Measurements from ENCODE around the gene HOXA1.

The HOXA1 gene

GRCh38 chr7:27112361-27112760 lies 16.6 kb upstream of the HOXA1 start:
- no peak for TF ChIP-seq FOXA1 (IDR thresholded peaks at IDR 0.05)
- TF ChIP-seq LEF1 (IDR thresholded peaks at IDR 0.05; ENCODE audit: borderline replicate concordance) = no peak
- no peak for TF ChIP-seq FOXM1 (IDR thresholded peaks at IDR 0.05; ENCODE audit: borderline replicate concordance)
- no peak for TF ChIP-seq ZNF384 (IDR thresholded peaks at IDR 0.05)
- TF ChIP-seq, protein P1, sequence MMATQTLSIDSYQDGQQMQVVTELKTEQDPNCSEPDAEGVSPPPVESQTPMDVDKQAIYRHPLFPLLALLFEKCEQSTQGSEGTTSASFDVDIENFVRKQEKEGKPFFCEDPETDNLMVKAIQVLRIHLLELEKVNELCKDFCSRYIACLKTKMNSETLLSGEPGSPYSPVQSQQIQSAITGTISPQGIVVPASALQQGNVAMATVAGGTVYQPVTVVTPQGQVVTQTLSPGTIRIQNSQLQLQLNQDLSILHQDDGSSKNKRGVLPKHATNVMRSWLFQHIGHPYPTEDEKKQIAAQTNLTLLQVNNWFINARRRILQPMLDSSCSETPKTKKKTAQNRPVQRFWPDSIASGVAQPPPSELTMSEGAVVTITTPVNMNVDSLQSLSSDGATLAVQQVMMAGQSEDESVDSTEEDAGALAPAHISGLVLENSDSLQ (IDR thresholded peaks at IDR 0.05) = no peak
- no peak for TF ChIP-seq TARDBP (IDR thresholded peaks at IDR 0.05)
- no peak for TF ChIP-seq CTBP1 (IDR thresholded peaks at IDR 0.05; ENCODE audit: borderline replicate concordance)
- no peak for TF ChIP-seq L3MBTL2 (conservative IDR thresholded peaks at IDR 0.05)
- TF ChIP-seq BHLHE40 (IDR thresholded peaks at IDR 0.05; ENCODE audit: borderline replicate concordance) = no peak
- no peak for TF ChIP-seq NFRKB (IDR thresholded peaks at IDR 0.05)
- TF ChIP-seq ARNT (IDR thresholded peaks at IDR 0.05) = no peak
- no peak for TF ChIP-seq SUZ12 (IDR thresholded peaks at IDR 0.05)
- no peak for TF ChIP-seq HDGF (IDR thresholded peaks at IDR 0.05; ENCODE audit: borderline replicate concordance)
- no peak for TF ChIP-seq SP1 (IDR thresholded peaks at IDR 0.05)
- CTCF ChIA-PET = no interaction called here
- no peak for DNase-seq (ENCODE audit: extremely low spot score)
- POLR2A ChIA-PET = interaction anchor here (0.6 to 1.7 kb wide), 3 partner anchors 16 to 44 kb away, joined by 3 to 7 read pairs (median 3); partner anchors contain the start of genes HOXA1, HOXA5 and HOXA7

DNA sequence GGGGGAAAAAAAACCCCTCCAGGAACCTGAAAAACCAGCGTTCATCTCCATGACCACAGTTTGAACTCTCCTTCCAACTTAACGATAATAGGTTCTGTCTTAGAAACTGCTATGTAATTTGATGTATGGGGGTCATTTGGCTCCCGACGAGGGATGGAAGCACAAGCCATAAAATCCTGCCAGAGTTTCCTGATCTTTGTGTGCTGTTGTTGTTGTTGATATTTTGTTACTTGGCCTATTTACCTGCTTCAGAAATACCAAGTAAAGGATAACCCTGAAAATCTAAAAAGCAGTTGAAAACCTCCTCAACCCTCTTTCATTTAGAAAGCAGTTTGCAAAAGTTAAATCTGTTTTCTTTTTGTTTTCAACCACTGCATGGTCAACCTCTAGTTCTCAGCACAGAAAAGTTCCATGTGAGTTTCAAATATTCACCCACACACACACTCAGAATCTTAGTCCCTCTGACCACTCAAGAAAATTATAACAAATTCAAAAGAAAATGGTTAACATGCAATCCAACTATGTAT lies 16.0 kb upstream of the HOXA1 start:
- CTCF ChIA-PET = no interaction called here
- TF ChIP-seq CTBP1 (IDR thresholded peaks at IDR 0.05; ENCODE audit: borderline replicate concordance) (peak; percentile 75; the same call in 1 of the 2 replicates), ARNT (IDR thresholded peaks at IDR 0.05) (no peak), FOXK2 (IDR thresholded peaks at IDR 0.05) (peak; percentile 59; the same call in 1 of the 2 replicates), LEF1 (IDR thresholded peaks at IDR 0.05; ENCODE audit: borderline replicate concordance) (no peak), HDGF (IDR thresholded peaks at IDR 0.05; ENCODE audit: borderline replicate concordance) (no peak), ZNF384 (IDR thresholded peaks at IDR 0.05) (no peak), ELF4 (IDR thresholded peaks at IDR 0.05) (no peak), SUZ12 (IDR thresholded peaks at IDR 0.05) (no peak)
- TF ChIP-seq, protein P1 (IDR thresholded peaks at IDR 0.05) = peak; percentile 87
- POLR2A ChIA-PET = interaction anchor here (1.0 to 1.5 kb wide), 3 partner anchors 13 to 23 kb away, joined by 3 to 16 read pairs (median 4); no protein-coding TSS in a partner anchor
- DNase-seq (ENCODE audit: extremely low spot score) = no peak

GRCh38 chr7:27111042-27111750 lies 15.4 kb upstream of the HOXA1 start:
- DNase-seq (ENCODE audit: extremely low spot score) = no peak
- TF ChIP-seq SP1 (IDR thresholded peaks at IDR 0.05) = no peak
- CTCF ChIA-PET = interaction anchor here (0.8 to 1.1 kb wide), 3 partner anchors 31 to 267 kb away, joined by 3 to 4 read pairs (median 4); partner anchors contain the start of gene HOXA5
- POLR2A ChIA-PET = interaction anchor here (0.7 to 1.5 kb wide), 16 partner anchors 9 to 257 kb away, joined by 3 to 16 read pairs (median 3); partner anchors contain the start of genes HOXA3, HOXA5 and HOXA7

DNA sequence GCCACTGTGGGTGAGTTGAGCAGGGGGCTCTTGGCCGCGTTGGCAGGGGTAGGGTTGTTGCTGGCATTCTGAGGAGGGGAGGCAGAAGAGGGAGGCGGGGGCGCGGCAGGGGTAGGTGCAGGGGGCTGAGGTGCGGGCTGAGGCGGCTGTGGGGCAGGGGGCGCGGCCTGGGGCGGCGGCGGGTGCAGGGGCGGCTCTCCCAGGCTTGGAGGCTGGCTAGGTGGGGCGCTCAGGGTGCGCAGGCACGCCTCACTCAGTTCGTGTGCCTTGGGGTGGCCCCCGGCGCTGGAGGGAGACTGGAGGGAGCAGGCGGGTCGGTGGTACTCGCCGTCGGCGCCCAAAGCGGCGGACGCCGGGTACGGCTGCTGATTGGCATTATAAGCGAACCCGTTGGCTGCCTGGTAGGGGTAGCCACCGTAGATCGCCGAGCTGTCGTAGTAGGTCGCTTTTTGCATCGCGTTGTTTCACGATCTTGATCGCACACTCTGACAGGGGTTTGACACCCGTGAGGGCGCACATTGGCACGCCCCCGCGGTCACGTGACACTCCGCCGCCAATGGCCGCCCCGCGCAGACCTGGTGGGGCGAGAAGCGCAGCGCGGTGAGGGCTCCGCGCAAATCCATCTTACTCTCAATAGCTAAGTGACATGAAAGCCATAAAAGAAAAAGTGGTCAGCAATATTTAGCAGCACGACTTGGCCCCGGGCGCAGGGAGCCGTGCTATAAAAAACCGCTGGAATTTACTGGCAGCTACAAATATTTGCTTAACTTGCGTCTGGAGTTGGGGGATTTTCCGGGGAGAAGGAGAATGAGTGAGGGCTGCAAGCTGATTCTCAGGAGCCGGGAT lies 14.6 kb upstream of the HOXA1 start:
- peak; percentile 79 for DNase-seq (ENCODE audit: extremely low spot score)
- POLR2A ChIA-PET = interaction anchor here (0.7 to 1.5 kb wide), 17 partner anchors 9 to 257 kb away, joined by 3 to 16 read pairs (median 3); partner anchors contain the start of genes HOXA3, HOXA5 and HOXA7
- CTCF ChIA-PET = interaction anchor here (0.8 to 1.1 kb wide), 3 partner anchors 32 to 266 kb away, joined by 3 to 4 read pairs (median 4); partner anchors contain the start of gene HOXA5

DNA sequence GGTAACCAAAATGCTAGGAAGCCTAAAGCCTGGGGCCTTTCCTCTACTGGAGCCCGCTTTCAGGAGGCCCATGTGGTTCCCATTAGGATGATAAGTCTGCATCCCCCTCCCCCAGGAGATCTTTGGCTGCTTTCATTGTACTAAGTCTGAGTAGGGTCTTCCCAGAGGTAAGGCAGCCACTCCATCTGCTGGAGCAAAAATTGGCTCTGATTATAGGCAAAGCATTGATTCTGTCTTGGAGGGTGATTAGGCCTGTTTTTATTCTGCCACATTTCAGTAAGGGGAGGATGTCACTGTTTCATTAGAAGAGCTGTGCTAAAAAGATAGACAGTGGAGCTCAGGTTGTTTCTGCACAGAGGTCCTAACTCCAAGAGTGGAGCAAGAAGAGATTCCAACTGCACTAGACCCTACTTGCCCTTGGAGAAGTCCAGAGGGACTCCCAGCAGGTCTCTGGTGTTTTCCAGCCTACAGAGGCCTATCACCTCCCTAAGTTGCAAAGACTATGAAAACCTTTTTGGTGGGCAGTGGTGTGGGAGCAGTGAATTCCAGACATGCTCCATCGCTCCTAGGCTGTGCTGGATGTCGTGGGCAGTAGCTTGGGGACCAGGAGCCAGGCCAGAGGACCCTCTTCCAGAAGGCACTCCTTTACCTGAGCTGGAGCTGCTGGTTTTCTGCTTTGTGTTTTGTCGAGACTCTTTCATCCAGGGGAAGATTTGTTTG lies 13.8 kb upstream of the HOXA1 start:
- CTCF ChIA-PET = no interaction called here
- POLR2A ChIA-PET = interaction anchor here (1.0 to 1.3 kb wide), 4 partner anchors 10 to 77 kb away, joined by 3 to 6 read pairs (median 5); partner anchors contain the start of gene HOXA4
- DNase-seq (ENCODE audit: extremely low spot score) = no peak
- TF ChIP-seq NFRKB (IDR thresholded peaks at IDR 0.05) (no peak), BHLHE40 (IDR thresholded peaks at IDR 0.05; ENCODE audit: borderline replicate concordance) (no peak), LEF1 (IDR thresholded peaks at IDR 0.05; ENCODE audit: borderline replicate concordance) (no peak), SP1 (IDR thresholded peaks at IDR 0.05) (no peak), CTBP1 (IDR thresholded peaks at IDR 0.05; ENCODE audit: borderline replicate concordance) (no peak), SUZ12 (IDR thresholded peaks at IDR 0.05) (no peak), ARNT (IDR thresholded peaks at IDR 0.05) (no peak), FOXK2 (IDR thresholded peaks at IDR 0.05) (no peak), HDGF (IDR thresholded peaks at IDR 0.05; ENCODE audit: borderline replicate concordance) (no peak), L3MBTL2 (conservative IDR thresholded peaks at IDR 0.05) (no peak), TARDBP (IDR thresholded peaks at IDR 0.05) (no peak), ZNF384 (IDR thresholded peaks at IDR 0.05) (no peak), FOXA1 (IDR thresholded peaks at IDR 0.05) (no peak), FOXM1 (IDR thresholded peaks at IDR 0.05; ENCODE audit: borderline replicate concordance) (no peak), ELF4 (IDR thresholded peaks at IDR 0.05) (no peak)
- TF ChIP-seq, protein P1 (IDR thresholded peaks at IDR 0.05) = no peak

More for the DNA sequence above, 14.6 kb upstream of the HOXA1 start:
- TF ChIP-seq CTBP1 (IDR thresholded peaks at IDR 0.05; ENCODE audit: borderline replicate concordance) (peak; percentile 97), LEF1 (IDR thresholded peaks at IDR 0.05; ENCODE audit: borderline replicate concordance) (no peak), L3MBTL2 (conservative IDR thresholded peaks at IDR 0.05) (peak; percentile 46), ARNT (IDR thresholded peaks at IDR 0.05) (peak; percentile 83), TARDBP (IDR thresholded peaks at IDR 0.05) (no peak)
- TF ChIP-seq, protein P1 (IDR thresholded peaks at IDR 0.05) = peak; percentile 94
